ENCODE measurements around the gene LYRM4. TPM values are rescaled to one million over a fixed set of nuclear protein-coding genes. Genes with fewer than 3 reads are reported as not detected.
A peak's percentile ranks its signal among the peaks of the same experiment; 100 is the strongest.

Gene LYRM4
- total and polyA plus RNA-seq, 9 of the 15 experiments (the other 6 are each of a cell fraction or from before 2014, with no cell fraction given), result 24.2 to 69.4 (median 41.8) TPM

GRCh38 chr6:5300206-5300764 is 39.5 kb upstream of the LYRM4 start (continued):
- peak; percentile 76; the same call in 1 of the 2 replicates for TF ChIP-seq NR2C1 (IDR thresholded peaks at IDR 0.05)
- peak; percentile 82 for TF ChIP-seq NR2C1 (tag; IDR thresholded peaks at IDR 0.05)
- TF ChIP-seq ZBED1 (IDR thresholded peaks at IDR 0.05), result no peak
- no peak for TF ChIP-seq NR3C1 (CRISPR knock-in tag; IDR thresholded peaks at IDR 0.05)
- TF ChIP-seq KLF16 (IDR thresholded peaks at IDR 0.05), result no peak
- no peak for TF ChIP-seq ZKSCAN1 (IDR thresholded peaks at IDR 0.05; ENCODE audit: low read depth, low read length)
- TF ChIP-seq POLR2AphosphoS5 (IDR thresholded peaks at IDR 0.05; ENCODE audit: control insufficient read depth, insufficient read depth, low read depth, low read length), result no peak
- no peak for TF ChIP-seq ZNF239 (CRISPR knock-in tag; IDR thresholded peaks at IDR 0.05)
- TF ChIP-seq ZNF609 (CRISPR knock-in tag; IDR thresholded peaks at IDR 0.05; ENCODE audit: borderline replicate concordance), result no peak
- no peak for TF ChIP-seq ZNF717 (CRISPR knock-in tag; IDR thresholded peaks at IDR 0.05)
- TF ChIP-seq EHMT2 (IDR thresholded peaks at IDR 0.05), result no peak
- TF ChIP-seq ZSCAN32 (CRISPR knock-in tag; IDR thresholded peaks at IDR 0.05), result no peak
- TF ChIP-seq NUFIP1 (IDR thresholded peaks at IDR 0.05; ENCODE audit: partially characterized antibody), result no peak
- TF ChIP-seq JUN (IDR thresholded peaks at IDR 0.05; ENCODE audit: borderline replicate concordance, low read depth, low read length), result no peak
- TF ChIP-seq JUN (CRISPR knock-in tag; IDR thresholded peaks at IDR 0.05; ENCODE audit: borderline replicate concordance), result no peak
- TF ChIP-seq POLR2G (IDR thresholded peaks at IDR 0.05; ENCODE audit: low read depth, low read length), result no peak
- no peak for TF ChIP-seq SNRNP70 (optimal IDR thresholded peaks at IDR 0.05; ENCODE audit: low read depth, low read length)
- no peak for TF ChIP-seq ZNF197 (CRISPR knock-in tag; IDR thresholded peaks at IDR 0.05; ENCODE audit: low read depth)
- TF ChIP-seq HDAC1 (IDR thresholded peaks at IDR 0.05), result no peak
- peak; percentile 82 for TF ChIP-seq C11orf30 (IDR thresholded peaks at IDR 0.05; ENCODE audit: low read depth)
- 0 out of 2 replicates have a peak, but pooled peaks have one; percentile 30 for TF ChIP-seq MTA1 (IDR thresholded peaks at IDR 0.05; ENCODE audit: borderline replicate concordance)
- no peak for TF ChIP-seq GTF2B (IDR thresholded peaks at IDR 0.05; ENCODE audit: extremely low read depth, insufficient read length)
- no peak for TF ChIP-seq ZSCAN29 (IDR thresholded peaks at IDR 0.05)
- no peak for TF ChIP-seq NKRF (IDR thresholded peaks at IDR 0.05; ENCODE audit: borderline replicate concordance)
- no peak for TF ChIP-seq ATF1 (CRISPR knock-in tag; IDR thresholded peaks at IDR 0.05)
- TF ChIP-seq ATF1 (tag; IDR thresholded peaks at IDR 0.05), result 0 out of 2 replicates have a peak, but pooled peaks have one; percentile 15

All from K562 (cell line).